OCI-LY7 (cell line): ENCODE measurements around the gene PTPRF. TPM values are rescaled to one million over a fixed set of nuclear protein-coding genes. Genes with fewer than 3 reads are reported as not detected.

Experiments used
- BruUV-seq: library from RNA; stranded (reverse); fragments of 400-500 nt; replicated peaks from 2 replicates; lab custom pipeline; 2021; lab: Mats Ljungman, UMichigan
- CTCF ChIA-PET: fragments of 300-600 bp; sonication (Branson Sonifier 250); formaldehyde crosslinking; loops from one replicate; lab custom pipeline; 2022; ENCODE audit warnings: antibody characterized with exemption; ENCODE audit not compliant: unreplicated experiment; lab: Charles Lee
- POLR2A ChIA-PET: fragments of 300-600 bp; sonication (Branson Sonifier 250); formaldehyde crosslinking; loops from one replicate; lab custom pipeline; 2022; ENCODE audit warnings: antibody characterized with exemption; lab: Charles Lee
- DNase-seq: peaks from one replicate; pipeline ENCODE4 v3.0.0-alpha.2; 2015; ENCODE audit warnings: low spot score
- H2AFZ ChIP-seq: fragments of 200-600 bp; sonication (generic), shearing (Covaris generic); 2 replicates; pipeline ENCODE4 v1.6.1; 2014; ENCODE audit warnings: mild to moderate bottlenecking, antibody characterized with exemption, low read length, moderate library complexity
- H3K27ac ChIP-seq: fragments of 200-600 bp; sonication (generic); 2 replicates; pipeline ENCODE4 v1.5.1; 2014; ENCODE audit warnings: mixed run types, low read depth, mild to moderate bottlenecking, moderate library complexity, low read length, inconsistent platforms; ENCODE audit not compliant: poor library complexity, severe bottlenecking
- H3K36me3 ChIP-seq: fragments of 200-600 bp; sonication (generic); 2 replicates; pipeline ENCODE4 v1.6.1; 2014; ENCODE audit warnings: mild to moderate bottlenecking, antibody characterized with exemption, low read length, moderate library complexity, mixed read lengths; ENCODE audit not compliant: insufficient read depth
- H3K4me1 ChIP-seq: fragments of 200-600 bp; sonication (generic); 2 replicates; pipeline ENCODE4 v1.5.1; 2014; ENCODE audit warnings: mild to moderate bottlenecking, low read length; ENCODE audit not compliant: insufficient read depth, poor library complexity, severe bottlenecking
- H3K4me2 ChIP-seq: fragments of 200-600 bp; sonication (generic); 2 replicates; pipeline ENCODE4 v1.6.1; 2014; ENCODE audit warnings: mild to moderate bottlenecking, low read length
- H3K4me3 ChIP-seq: fragments of 200-600 bp; sonication (generic); 2 replicates; pipeline ENCODE4 v1.5.1; 2014; ENCODE audit warnings: mild to moderate bottlenecking, low read depth, low read length; ENCODE audit not compliant: poor library complexity, severe bottlenecking
- H3K79me2 ChIP-seq: fragments of 200-600 bp; sonication (generic); 2 replicates; pipeline ENCODE4 v1.6.1; 2016; ENCODE audit warnings: low read depth, mild to moderate bottlenecking, low read length, moderate library complexity, mixed read lengths; ENCODE audit not compliant: insufficient read depth
- H3K9me2 ChIP-seq: fragments of 200-600 bp; sonication (generic); 2 replicates; pipeline ENCODE4 v1.6.1; 2016; ENCODE audit warnings: mild to moderate bottlenecking, low read length, mixed read lengths; ENCODE audit not compliant: insufficient read depth
- H3K9me3 ChIP-seq: fragments of 200-600 bp; sonication (generic); 2 replicates; pipeline ENCODE4 v1.6.1; 2014; ENCODE audit warnings: mild to moderate bottlenecking, mixed run types, low read length, mixed read lengths
- H4K20me1 ChIP-seq: fragments of 200-600 bp; sonication (generic); 2 replicates; pipeline ENCODE4 v1.6.1; 2014; ENCODE audit warnings: mild to moderate bottlenecking, antibody characterized with exemption, low read length, moderate library complexity, mixed read lengths; ENCODE audit not compliant: insufficient read depth
- EZH2phosphoT487 ChIP-seq: fragments of 200-600 bp; sonication (generic); IDR thresholded peaks from 2 replicates; pipeline ENCODE4 v1.6.1; 2018; ENCODE audit warnings: low read depth, borderline replicate concordance, mild to moderate bottlenecking, mixed run types, antibody characterized with exemption, low read length, moderate library complexity, mixed read lengths
- intact Hi-C: fragments of 100-400 bp; cut with micrococcal nuclease; formaldehyde crosslinking; loops from one replicate; pipeline ENCODE4 v1.10.0; 2022; ENCODE audit not compliant: unreplicated experiment
- total RNA-seq, 2 experiments: library from RNA; depleted of rRNA in 1 of 2; stranded (reverse); fragments of >200 nt in 1 of 2; shearing (Covaris generic) in 1 of 2; gene quantifications; 2 replicates each; pipeline ENCODE4 v1.2.3, GENCODE V29; 2014 to 2022
- TF ChIP-seq, protein P1 (sequence below): fragments of 200-600 bp; sonication (generic); conservative IDR thresholded peaks from 2 replicates; pipeline ENCODE4 v1.5.1; 2014; ENCODE audit warnings: mild to moderate bottlenecking, antibody characterized with exemption, low read length, moderate library complexity, mixed read lengths

Gene PTPRF
- total RNA-seq, 2 experiments from 2014 or later: 0.06 to 0.48 TPM

GRCh38 chr1:43534256-43534655 is 3.6 kb downstream of the PTPRF start:
- BruUV-seq: no TSS peak
- TF ChIP-seq, protein P1, sequence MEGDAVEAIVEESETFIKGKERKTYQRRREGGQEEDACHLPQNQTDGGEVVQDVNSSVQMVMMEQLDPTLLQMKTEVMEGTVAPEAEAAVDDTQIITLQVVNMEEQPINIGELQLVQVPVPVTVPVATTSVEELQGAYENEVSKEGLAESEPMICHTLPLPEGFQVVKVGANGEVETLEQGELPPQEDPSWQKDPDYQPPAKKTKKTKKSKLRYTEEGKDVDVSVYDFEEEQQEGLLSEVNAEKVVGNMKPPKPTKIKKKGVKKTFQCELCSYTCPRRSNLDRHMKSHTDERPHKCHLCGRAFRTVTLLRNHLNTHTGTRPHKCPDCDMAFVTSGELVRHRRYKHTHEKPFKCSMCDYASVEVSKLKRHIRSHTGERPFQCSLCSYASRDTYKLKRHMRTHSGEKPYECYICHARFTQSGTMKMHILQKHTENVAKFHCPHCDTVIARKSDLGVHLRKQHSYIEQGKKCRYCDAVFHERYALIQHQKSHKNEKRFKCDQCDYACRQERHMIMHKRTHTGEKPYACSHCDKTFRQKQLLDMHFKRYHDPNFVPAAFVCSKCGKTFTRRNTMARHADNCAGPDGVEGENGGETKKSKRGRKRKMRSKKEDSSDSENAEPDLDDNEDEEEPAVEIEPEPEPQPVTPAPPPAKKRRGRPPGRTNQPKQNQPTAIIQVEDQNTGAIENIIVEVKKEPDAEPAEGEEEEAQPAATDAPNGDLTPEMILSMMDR: no peak
- TF ChIP-seq EZH2phosphoT487: no peak
- Histone ChIP-seq H3K9me3 (no peaks in the 10 kb centered on the region), H3K4me1 (peaks cover 3% of the 10 kb centered on the region), H3K4me3 (no peak overlapping the region), H3K79me2 (no peaks in the 10 kb centered on the region), H3K9me2 (no peaks in the 10 kb centered on the region), H4K20me1 (no peaks in the 10 kb centered on the region), H3K4me2 (no peak overlapping the region), H2AFZ (no peak overlapping the region), H3K36me3 (no peaks in the 10 kb centered on the region), H3K27ac (no peak overlapping the region)
- ChIA-PET CTCF (no interaction called here), POLR2A (no interaction called here)
- no peak for DNase-seq
- intact Hi-C loops: no loop called here

DNA sequence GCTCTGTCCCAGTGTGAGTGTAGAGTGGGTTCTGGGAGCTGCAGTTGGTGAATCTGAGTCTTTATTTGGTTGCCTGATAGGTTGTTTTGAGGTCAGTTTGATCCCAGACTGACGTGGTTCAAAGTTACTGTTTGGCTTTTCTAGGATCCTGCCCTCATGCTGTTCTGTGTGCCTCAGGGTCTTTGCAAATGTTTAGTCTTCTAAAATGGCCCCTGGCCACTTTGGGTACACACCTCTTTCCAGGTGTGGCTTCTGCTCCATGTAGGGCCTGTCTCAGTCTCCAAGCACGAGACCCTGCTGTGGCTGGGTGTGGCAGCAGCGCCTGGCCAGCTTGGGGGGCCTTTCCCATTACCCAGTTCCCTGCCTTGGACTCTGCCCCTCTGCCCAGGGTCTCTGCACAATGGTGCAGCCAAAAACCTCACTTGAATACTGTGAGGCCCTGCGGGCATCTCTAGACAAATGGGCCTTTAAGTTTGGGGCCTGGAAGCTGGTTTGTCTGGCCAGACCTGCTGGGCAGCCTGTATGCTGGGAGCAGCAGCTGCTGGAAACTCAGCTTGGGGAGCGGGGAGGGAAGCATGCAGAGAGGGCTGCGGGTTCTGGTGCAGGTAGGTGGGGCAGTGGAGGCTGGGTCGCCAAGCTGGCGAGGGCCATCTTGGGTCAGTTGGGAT is 5.6 kb downstream of the PTPRF start:
- intact Hi-C loops: loop anchor here (5.0 kb wide), 1 partner anchor 511 kb away; no protein-coding TSS in a partner anchor
- DNase-seq: no peak
- H3K9me2 ChIP-seq: no peaks in the 10 kb centered on the region
- peaks cover 3% of the 10 kb centered on the region for H3K4me1 ChIP-seq
- no peak overlapping the region for H2AFZ ChIP-seq
- no peaks in the 10 kb centered on the region for H3K9me3 ChIP-seq
- no peak overlapping the region for H3K4me2 ChIP-seq
- no TSS peak for BruUV-seq
- TF ChIP-seq, protein P1: no peak
- TF ChIP-seq EZH2phosphoT487: no peak
- H4K20me1 ChIP-seq: no peaks in the 10 kb centered on the region
- ChIA-PET CTCF (no interaction called here), POLR2A (no interaction called here)
- H3K79me2 ChIP-seq: no peaks in the 10 kb centered on the region
- no peaks in the 10 kb centered on the region for H3K36me3 ChIP-seq
- no peak overlapping the region for H3K27ac ChIP-seq
- no peak overlapping the region for H3K4me3 ChIP-seq

GRCh38 chr1:43536864-43537358 is 6.2 kb downstream of the PTPRF start:
- no peak for DNase-seq
- TF ChIP-seq EZH2phosphoT487: no peak
- TF ChIP-seq, protein P1: no peak
- Histone ChIP-seq H3K27ac (no peak overlapping the region), H3K79me2 (no peaks in the 10 kb centered on the region), H3K9me2 (no peaks in the 10 kb centered on the region), H3K4me2 (no peak overlapping the region), H3K4me1 (no peaks in the 10 kb centered on the region), H3K4me3 (no peak overlapping the region), H2AFZ (no peak overlapping the region), H3K36me3 (no peaks in the 10 kb centered on the region), H4K20me1 (no peaks in the 10 kb centered on the region), H3K9me3 (no peaks in the 10 kb centered on the region)
- ChIA-PET POLR2A (no interaction called here), CTCF (no interaction called here)
- intact Hi-C loops: loop anchor here (5.0 kb wide), 1 partner anchor 510 kb away; no protein-coding TSS in a partner anchor
- BruUV-seq: no TSS peak
